ENCODE data around the gene SLC1A1.
"Not testable (repeated sequence)": the region's sequence is repeated elsewhere in the genome, so short reads cannot be mapped to it uniquely, and the experiment has no call there.

Gene SLC1A1

GRCh38 chr9:4506490-4506889, 16.2 kb downstream of the SLC1A1 start:
- no peak for DNase-seq (ENCODE audit: low spot score)

GRCh38 chr9:4507306-4508130, 17.2 kb downstream of the SLC1A1 start:
- DNase-seq (ENCODE audit: low spot score) = peak; percentile 12

- DNase-seq (ENCODE audit: low spot score) = peak; percentile 63
Measured at GRCh38 chr9:4508246-4508906, 18.1 kb downstream of the SLC1A1 start.

GRCh38 chr9:4508907-4509589, 18.8 kb downstream of the SLC1A1 start:
- DNase-seq (ENCODE audit: low spot score) = peak; percentile 84

GRCh38 chr9:4509590-4509984, 19.3 kb downstream of the SLC1A1 start:
- DNase-seq (ENCODE audit: low spot score) = no peak

- DNase-seq (ENCODE audit: low spot score) = no peak
Measured at GRCh38 chr9:4510546-4511322, 20.5 kb downstream of the SLC1A1 start.

- no peak for DNase-seq (ENCODE audit: low spot score)
Measured at GRCh38 chr9:4514252-4515128, 24.2 kb downstream of the SLC1A1 start.

- peak; percentile 58 for DNase-seq (ENCODE audit: low spot score)
Measured at GRCh38 chr9:4515958-4516375, 25.7 kb downstream of the SLC1A1 start.

GRCh38 chr9:4517274-4517673, 27.0 kb downstream of the SLC1A1 start:
- no peak for DNase-seq (ENCODE audit: low spot score)

GRCh38 chr9:4519604-4520003, 29.3 kb downstream of the SLC1A1 start:
- DNase-seq (ENCODE audit: low spot score) = no peak

GRCh38 chr9:4520055-4520454, 29.8 kb downstream of the SLC1A1 start:
- DNase-seq (ENCODE audit: low spot score) = no peak

GRCh38 chr9:4530375-4530774, 40.1 kb downstream of the SLC1A1 start:
- no peak for DNase-seq (ENCODE audit: low spot score)

- DNase-seq (ENCODE audit: low spot score) = not testable (repeated sequence)
Measured at GRCh38 chr9:4530831-4531230, 40.6 kb downstream of the SLC1A1 start.

GRCh38 chr9:4531355-4531754, 41.1 kb downstream of the SLC1A1 start:
- not testable (repeated sequence) for DNase-seq (ENCODE audit: low spot score)

- not testable (repeated sequence) for DNase-seq (ENCODE audit: low spot score)
Measured at GRCh38 chr9:4533881-4534280, 43.6 kb downstream of the SLC1A1 start.

- DNase-seq (ENCODE audit: low spot score) = not testable (repeated sequence)
Measured at GRCh38 chr9:4536196-4536595, 45.9 kb downstream of the SLC1A1 start.

- DNase-seq (ENCODE audit: low spot score) = no peak
Measured at GRCh38 chr9:4537581-4537980, 47.3 kb downstream of the SLC1A1 start.

GRCh38 chr9:4538107-4538506, 47.8 kb downstream of the SLC1A1 start:
- no peak for DNase-seq (ENCODE audit: low spot score)

GRCh38 chr9:4538621-4539020, 48.4 kb downstream of the SLC1A1 start:
- DNase-seq (ENCODE audit: low spot score) = no peak

GRCh38 chr9:4540425-4540824, 50.2 kb downstream of the SLC1A1 start:
- DNase-seq (ENCODE audit: low spot score) = no peak

- no peak for DNase-seq (ENCODE audit: low spot score)
Measured at GRCh38 chr9:4541281-4541680, 51.0 kb downstream of the SLC1A1 start.

Measured in GM03348 (cell line).